ENCODE results near the gene SOWAHA. TPM values are rescaled to one million over a fixed set of nuclear protein-coding genes. Genes with fewer than 3 reads are reported as not detected.

The SOWAHA gene
- total and polyA plus RNA-seq, 2 of the 4 experiments (the other 2 are of a cell fraction) = 0.03 TPM; not detected in 1

DNA sequence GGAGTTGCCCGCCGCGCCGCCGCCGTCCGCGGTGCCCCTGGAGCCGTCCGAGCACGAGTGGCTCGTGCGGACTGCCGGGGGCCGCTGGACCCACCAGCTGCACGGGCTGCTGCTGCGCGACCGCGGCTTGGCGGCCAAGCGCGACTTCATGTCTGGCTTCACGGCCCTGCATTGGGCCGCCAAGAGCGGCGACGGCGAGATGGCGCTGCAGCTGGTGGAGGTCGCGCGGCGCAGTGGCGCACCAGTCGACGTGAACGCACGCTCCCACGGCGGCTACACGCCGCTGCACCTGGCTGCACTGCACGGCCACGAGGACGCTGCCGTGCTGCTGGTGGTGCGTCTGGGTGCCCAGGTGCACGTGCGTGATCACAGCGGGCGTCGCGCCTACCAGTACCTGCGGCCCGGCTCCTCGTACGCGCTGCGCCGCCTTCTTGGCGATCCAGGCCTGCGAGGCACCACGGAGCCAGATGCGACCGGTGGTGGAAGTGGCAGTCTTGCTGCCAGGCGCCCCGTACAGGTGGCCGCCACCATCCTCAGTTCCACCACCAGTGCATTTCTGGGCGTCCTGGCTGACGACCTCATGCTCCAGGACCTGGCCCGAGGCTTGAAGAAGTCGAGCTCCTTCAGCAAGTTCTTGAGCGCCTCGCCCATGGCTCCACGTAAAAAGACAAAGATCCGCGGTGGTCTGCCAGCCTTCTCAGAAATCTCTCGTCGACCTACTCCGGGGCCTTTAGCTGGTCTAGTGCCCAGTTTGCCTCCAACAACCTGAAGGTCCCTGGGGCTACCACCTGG lies 1.6 kb downstream of the SOWAHA start (continued):
- TF ChIP-seq BHLHE40 (IDR thresholded peaks at IDR 0.05; ENCODE audit: low read depth, low read length) (no peak), RCOR1 (IDR thresholded peaks at IDR 0.05; ENCODE audit: insufficient replicate concordance, low read length) (no peak), NFE2L2 (IDR thresholded peaks at IDR 0.05; ENCODE audit: low read depth, low read length) (no peak), CHD1 (IDR thresholded peaks at IDR 0.05; ENCODE audit: low read depth, low read length) (no peak), USF2 (IDR thresholded peaks at IDR 0.05; ENCODE audit: low read depth, low read length) (no peak)
